Thyroid gland (tissue), 4 donors: ENCODE results near the gene CCDC47. TPM values are rescaled to one million over a fixed set of nuclear protein-coding genes. Genes with fewer than 3 reads are reported as not detected.
A peak's percentile ranks its signal among the peaks of the same experiment; 100 is the strongest.

Experiments
- DNase-seq, 2 donors: peaks; one replicate each; pipeline ENCODE4 v3.0.0-alpha.2; 2019
- H3K27ac ChIP-seq, 3 donors: fragments of 200-600 bp; sonication (generic); 1 replicate in 2 of 3; 2 replicates in 1 of 3; pipeline ENCODE4 v1.5.1; 2016 to 2019; ENCODE audit warnings: mild to moderate bottlenecking in 1 of 3, moderate library complexity in 1 of 3
- H3K27me3 ChIP-seq: fragments of 200-600 bp; sonication (generic); one replicate; pipeline ENCODE4 v1.5.1; 2019
- H3K36me3 ChIP-seq, 2 donors: fragments of 200-600 bp; sonication (generic); one replicate each; pipeline ENCODE4 v1.5.1; 2016 to 2019
- H3K4me1 ChIP-seq, 2 donors: fragments of 200-600 bp; sonication (generic); one replicate each; pipeline ENCODE4 v1.5.1; 2017 to 2019
- H3K4me3 ChIP-seq, 3 donors: fragments of 200-600 bp; sonication (generic); replicated peaks in 1 of 3; 1 replicate in 2 of 3; 2 replicates in 1 of 3; pipeline ENCODE4 v1.5.1; 2016; ENCODE audit warnings: mild to moderate bottlenecking in 1 of 3
- H3K9me3 ChIP-seq: fragments of 200-600 bp; sonication (generic); one replicate; pipeline ENCODE4 v1.5.1; 2017
- POLR2A ChIP-seq, 2 donors: fragments of 450-650 bp; IDR thresholded peaks; one replicate each; pipeline ENCODE4 v1.6.1; 2017; ENCODE audit warnings: antibody characterized with exemption in 2 of 2, mild to moderate bottlenecking in 2 of 2, moderate library complexity in 1 of 2
- WGBS, 2 donors: methylation state at CpG; one replicate each; pipeline ENCODE4 v1.1.5; 2017; 5-methylcytosine and 5-hydroxymethylcytosine counted together
- intact Hi-C: fragments of 100-400 bp; cut with DNase I; formaldehyde crosslinking; loops from one replicate; pipeline ENCODE4 v1.15.1; 2023
- total RNA-seq, 4 donors: library from RNA; depleted of rRNA; stranded (reverse); fragments of >200 nt; gene quantifications; one replicate each; pipeline ENCODE4 v1.2.3, GENCODE V29; 2016
- TF ChIP-seq, protein P1 (sequence below), 6 experiments: fragments of 200-600 bp in 3 of 6; fragments of 450-650 bp in 3 of 6; sonication (generic) in 3 of 6; IDR thresholded peaks; one replicate each; pipeline ENCODE4 v1.5.1; 2016 to 2019; ENCODE audit warnings: antibody characterized with exemption in 6 of 6, mild to moderate bottlenecking in 2 of 6, inconsistent platforms in 1 of 6, moderate library complexity in 1 of 6

CCDC47 gene
- total RNA-seq, 4 donors from 2014 or later = 69.4 to 120 (median 85.1) TPM

DNA sequence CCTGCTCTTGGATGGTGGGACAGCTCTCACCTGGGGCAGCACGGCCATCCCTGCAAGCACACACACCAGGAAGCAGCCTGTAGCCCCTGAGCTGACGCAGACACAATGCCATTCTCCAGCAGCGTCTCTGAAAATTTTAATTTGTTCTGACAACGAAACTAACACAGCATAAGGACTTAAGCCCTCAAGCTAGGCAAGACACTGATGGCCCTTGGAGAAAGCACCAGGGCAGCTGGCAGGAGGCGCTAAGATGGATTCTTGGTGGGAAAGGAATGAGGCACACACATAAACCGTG, 70.7 kb downstream of the CCDC47 start:
- intact Hi-C loops = no loop called here
- H3K4me1 ChIP-seq = peaks cover 6 to 21% of the 10 kb centered on the region in 2 donors
- no peak overlapping the region for H3K4me3 ChIP-seq
- no peak overlapping the region for H3K27ac ChIP-seq
- TF ChIP-seq, protein P1, sequence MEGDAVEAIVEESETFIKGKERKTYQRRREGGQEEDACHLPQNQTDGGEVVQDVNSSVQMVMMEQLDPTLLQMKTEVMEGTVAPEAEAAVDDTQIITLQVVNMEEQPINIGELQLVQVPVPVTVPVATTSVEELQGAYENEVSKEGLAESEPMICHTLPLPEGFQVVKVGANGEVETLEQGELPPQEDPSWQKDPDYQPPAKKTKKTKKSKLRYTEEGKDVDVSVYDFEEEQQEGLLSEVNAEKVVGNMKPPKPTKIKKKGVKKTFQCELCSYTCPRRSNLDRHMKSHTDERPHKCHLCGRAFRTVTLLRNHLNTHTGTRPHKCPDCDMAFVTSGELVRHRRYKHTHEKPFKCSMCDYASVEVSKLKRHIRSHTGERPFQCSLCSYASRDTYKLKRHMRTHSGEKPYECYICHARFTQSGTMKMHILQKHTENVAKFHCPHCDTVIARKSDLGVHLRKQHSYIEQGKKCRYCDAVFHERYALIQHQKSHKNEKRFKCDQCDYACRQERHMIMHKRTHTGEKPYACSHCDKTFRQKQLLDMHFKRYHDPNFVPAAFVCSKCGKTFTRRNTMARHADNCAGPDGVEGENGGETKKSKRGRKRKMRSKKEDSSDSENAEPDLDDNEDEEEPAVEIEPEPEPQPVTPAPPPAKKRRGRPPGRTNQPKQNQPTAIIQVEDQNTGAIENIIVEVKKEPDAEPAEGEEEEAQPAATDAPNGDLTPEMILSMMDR (IDR thresholded peaks at IDR 0.05) = no peak
- no peak for TF ChIP-seq POLR2A (IDR thresholded peaks at IDR 0.05)
- WGBS, 2 donors = 88 to 92% methylated on average over 6 of the region's 6 CpGs
- no peaks in the 10 kb centered on the region for H3K27me3 ChIP-seq
- H3K36me3 ChIP-seq = peaks cover 0 to 22% of the 10 kb centered on the region in 2 donors
- no peak for DNase-seq
- no peaks in the 10 kb centered on the region for H3K9me3 ChIP-seq

DNA sequence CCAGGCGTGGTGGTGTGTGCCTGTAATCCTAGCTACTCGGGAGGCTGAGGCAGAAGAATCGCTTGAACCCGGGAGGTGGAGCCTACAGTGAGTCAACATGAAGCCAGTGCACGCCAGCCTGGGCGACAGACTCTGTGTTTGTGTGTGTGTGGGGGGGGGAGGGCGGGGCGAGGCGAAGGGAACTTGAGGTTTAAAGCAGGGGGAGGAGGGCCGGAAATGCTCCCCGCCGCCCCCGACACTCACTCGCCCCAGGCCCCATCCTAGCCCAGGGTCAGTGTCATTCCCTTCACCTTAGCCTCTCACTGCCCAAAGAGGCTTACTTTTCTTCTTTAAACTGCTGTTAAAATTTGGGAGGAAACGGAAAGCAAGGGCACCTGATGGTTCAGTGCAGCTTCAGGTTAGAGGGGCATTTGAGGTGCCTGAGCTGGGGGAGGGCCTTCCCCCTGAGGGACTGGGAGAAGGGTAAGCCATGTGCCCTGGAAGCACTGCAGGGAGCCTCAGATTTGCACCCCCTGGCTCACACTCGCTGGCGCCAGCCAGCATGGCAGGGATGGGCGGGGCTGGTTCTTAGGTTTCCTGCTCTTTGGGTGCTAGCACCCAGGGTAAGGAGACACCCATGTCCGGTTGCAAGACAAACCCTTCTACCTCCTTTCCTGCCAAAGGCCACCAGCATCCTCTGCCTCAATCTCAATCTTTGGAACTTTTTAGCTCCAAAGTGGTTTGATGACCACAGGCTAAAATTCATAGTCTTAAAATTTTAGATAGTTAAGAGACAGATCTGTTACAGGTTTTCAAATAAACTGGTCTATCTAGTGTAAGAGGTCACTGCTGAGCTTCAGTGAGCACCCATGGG, 71.3 kb downstream of the CCDC47 start:
- H3K9me3 ChIP-seq = no peaks in the 10 kb centered on the region
- H3K36me3 ChIP-seq = peaks cover 0 to 22% of the 10 kb centered on the region in 2 donors
- intact Hi-C loops = no loop called here
- WGBS, 2 donors = 89 to 92% methylated on average over 19 of the region's 19 CpGs
- H3K27ac ChIP-seq = no peak overlapping the region
- H3K4me1 ChIP-seq = peaks cover 6 to 21% of the 10 kb centered on the region in 2 donors
- no peak overlapping the region for H3K4me3 ChIP-seq
- no peak for DNase-seq
- no peak for TF ChIP-seq POLR2A (IDR thresholded peaks at IDR 0.05)
- TF ChIP-seq, protein P1 (IDR thresholded peaks at IDR 0.05) = no peak
- no peaks in the 10 kb centered on the region for H3K27me3 ChIP-seq

DNA sequence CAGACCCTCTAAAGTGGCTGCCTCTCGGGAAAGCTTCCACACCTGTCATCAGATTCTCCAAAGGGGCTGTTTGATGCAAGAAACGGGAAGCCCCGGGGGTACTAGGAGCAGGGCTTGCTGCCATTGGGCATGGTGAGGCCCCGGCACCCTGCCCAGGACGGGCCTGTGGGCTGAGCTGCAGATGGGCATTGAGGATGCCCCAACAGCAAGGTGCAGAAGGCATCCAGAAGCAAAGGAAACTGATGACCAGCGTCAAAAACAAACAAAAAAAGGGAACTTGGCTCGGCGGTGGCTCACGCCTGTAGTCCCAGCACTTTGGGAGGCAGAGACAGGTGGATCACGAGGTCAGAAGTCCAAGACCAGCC, 72.0 kb downstream of the CCDC47 start:
- Histone ChIP-seq H3K9me3 (no peaks in the 10 kb centered on the region), H3K4me3 (peak overlapping the region in 1 of 3 donors; percentile 58), H3K36me3 (peaks cover 0 to 19% of the 10 kb centered on the region in 2 donors), H3K27me3 (no peaks in the 10 kb centered on the region), H3K27ac (peak overlapping the region in 2 of 3 donors; percentile 3 to 46), H3K4me1 (peaks cover 6 to 21% of the 10 kb centered on the region in 2 donors)
- no peak for DNase-seq
- TF ChIP-seq, protein P1 (IDR thresholded peaks at IDR 0.05) = no peak
- no peak for TF ChIP-seq POLR2A (IDR thresholded peaks at IDR 0.05)
- WGBS, 2 donors = 79 to 80% methylated on average over 10 of the region's 10 CpGs
- intact Hi-C loops = no loop called here

DNA sequence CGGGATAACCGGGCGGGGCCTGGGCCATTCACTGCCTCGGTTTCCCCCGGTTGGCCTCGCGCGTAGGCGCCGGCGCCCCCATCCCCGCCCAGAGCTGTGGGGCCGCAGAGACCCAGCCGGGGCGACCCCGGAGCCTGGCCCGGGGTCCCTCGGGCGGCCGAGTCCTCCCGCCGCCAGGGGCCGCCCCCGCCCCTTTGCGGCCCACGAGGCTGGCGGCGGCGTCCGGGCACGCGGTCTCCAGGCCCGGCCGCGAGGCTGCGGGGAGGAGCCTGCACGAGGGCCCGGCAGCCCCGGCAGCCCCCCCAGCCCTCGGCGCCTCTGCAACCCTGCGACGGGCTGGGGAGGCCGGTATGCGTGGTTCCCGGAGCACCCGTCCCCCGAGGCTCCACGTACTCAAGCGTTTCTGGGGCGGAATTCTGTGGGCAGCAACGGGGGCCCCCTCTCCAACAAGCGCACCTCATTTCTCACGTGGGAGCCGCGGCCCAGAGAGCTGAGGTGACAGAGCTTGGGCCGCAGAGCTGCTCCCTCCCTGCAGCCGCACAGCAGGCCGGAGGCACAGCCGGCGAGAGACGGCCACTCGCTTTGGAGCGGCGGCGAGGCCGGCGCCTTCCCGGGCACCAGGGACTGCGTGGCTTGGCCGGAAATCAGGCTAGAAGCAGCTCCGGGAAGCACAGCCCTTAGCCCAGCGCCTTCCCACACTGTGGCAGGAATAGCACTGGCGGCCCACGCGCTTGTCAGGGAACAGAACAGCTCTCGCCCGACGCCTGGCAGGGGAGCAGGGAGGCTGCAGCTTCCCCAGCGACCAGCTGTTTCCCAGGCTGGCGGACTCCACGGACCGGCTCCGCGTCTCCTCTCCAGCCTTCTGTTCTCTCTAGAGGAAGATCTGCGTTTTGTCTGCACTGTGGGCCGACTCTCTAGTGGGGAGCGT, 72.6 kb downstream of the CCDC47 start:
- Histone ChIP-seq H3K4me3 (peak overlapping the region in 1 of 3 donors; percentile 58), H3K27me3 (no peaks in the 10 kb centered on the region), H3K4me1 (peaks cover 6 to 21% of the 10 kb centered on the region in 2 donors), H3K9me3 (no peaks in the 10 kb centered on the region), H3K36me3 (peaks cover 0 to 12% of the 10 kb centered on the region in 2 donors), H3K27ac (peak overlapping the region in 2 of 3 donors; percentile 46)
- peak in 1 of 2 donors; percentile 35 for DNase-seq
- WGBS, 2 donors = 26 to 28% methylated on average over 12 to 39 of the region's 88 CpGs
- intact Hi-C loops = no loop called here
- TF ChIP-seq POLR2A (IDR thresholded peaks at IDR 0.05) = no peak
- TF ChIP-seq, protein P1 (IDR thresholded peaks at IDR 0.05) = peak in 1 of 6 experiments; percentile 8
